Liver (tissue), 9 donors: ENCODE measurements around the gene ETNPPL. TPM values are rescaled to one million over a fixed set of nuclear protein-coding genes. Genes with fewer than 3 reads are reported as not detected.

Source experiments
- DNase-seq: peaks from one replicate; pipeline ENCODE4 v3.0.0-alpha.2; 2017; ENCODE audit warnings: low spot score
- H3K27ac ChIP-seq, 2 donors: one replicate each; pipeline ENCODE4 v1.7.0; 2013; ENCODE audit warnings: inconsistent platforms in 2 of 2, low read length in 2 of 2, control low read depth in 1 of 2, low read depth in 1 of 2, mild to moderate bottlenecking in 1 of 2
- H3K27me3 ChIP-seq, 4 donors: one replicate each; pipeline versions ENCODE4 v1.6.1 to v1.7.0; 2013; ENCODE audit warnings: low read length in 3 of 4, inconsistent platforms in 1 of 4, mild to moderate bottlenecking in 1 of 4, moderate library complexity in 1 of 4; ENCODE audit not compliant: control insufficient read depth in 4 of 4, insufficient read depth in 4 of 4
- H3K36me3 ChIP-seq, 4 donors: one replicate each; pipeline versions ENCODE4 v1.6.1 to v1.7.0; 2013; ENCODE audit warnings: low read length in 3 of 4, mild to moderate bottlenecking in 3 of 4, low read depth in 1 of 4, moderate library complexity in 1 of 4; ENCODE audit not compliant: control insufficient read depth in 4 of 4, insufficient read depth in 3 of 4
- H3K4me1 ChIP-seq, 4 donors: one replicate each; pipeline versions ENCODE4 v1.6.1 to v1.7.0; 2013; ENCODE audit warnings: low read length in 3 of 4, mild to moderate bottlenecking in 3 of 4, moderate library complexity in 1 of 4; ENCODE audit not compliant: control insufficient read depth in 4 of 4, insufficient read depth in 4 of 4
- H3K4me3 ChIP-seq, 3 donors: one replicate each; pipeline versions ENCODE4 v1.6.1 to v1.7.0; 2013; ENCODE audit warnings: low read length in 3 of 3, control low read depth in 1 of 3, low read depth in 1 of 3, mild to moderate bottlenecking in 1 of 3
- H3K9ac ChIP-seq, 2 donors: one replicate each; pipeline ENCODE4 v1.7.0; 2013; ENCODE audit warnings: low read length in 2 of 2, mild to moderate bottlenecking in 2 of 2, moderate library complexity in 2 of 2, control low read depth in 1 of 2, low read depth in 1 of 2
- H3K9me3 ChIP-seq, 4 donors: one replicate each; pipeline versions ENCODE4 v1.6.1 to v1.7.0; 2013; ENCODE audit warnings: low read length in 3 of 4; ENCODE audit not compliant: control insufficient read depth in 4 of 4
- CTCF ChIP-seq: fragments of 150-350 bp; IDR thresholded peaks from 2 replicates; pipeline ENCODE4 v1.5.1; 2017; ENCODE audit warnings: improper control_type of control experiment, low read depth, low read length; ENCODE audit not compliant: missing input control
- EGR1 ChIP-seq, 2 donors: IDR thresholded peaks; 2 replicates each; pipeline ENCODE4 v1.6.1; 2016 to 2018; ENCODE audit warnings: antibody characterized with exemption in 2 of 2, low read depth in 2 of 2
- FOXA1 ChIP-seq: IDR thresholded peaks from 2 replicates; pipeline ENCODE4 v1.6.1; 2016; ENCODE audit warnings: antibody characterized with exemption
- FOXA2 ChIP-seq: IDR thresholded peaks from 2 replicates; pipeline ENCODE4 v1.6.1; 2016; ENCODE audit warnings: antibody characterized with exemption
- GABPA ChIP-seq, 2 donors: IDR thresholded peaks in 1 of 2; conservative IDR thresholded peaks in 1 of 2; 2 replicates each; pipeline ENCODE4 v1.6.1; 2016; ENCODE audit warnings: antibody characterized with exemption in 2 of 2, mild to moderate bottlenecking in 1 of 2, moderate library complexity in 1 of 2
- HNF4A ChIP-seq, 2 donors: conservative IDR thresholded peaks; 2 replicates each; pipeline ENCODE4 v1.6.1; 2016; ENCODE audit warnings: antibody characterized with exemption in 2 of 2, mild to moderate bottlenecking in 2 of 2
- HNF4G ChIP-seq: IDR thresholded peaks from 2 replicates; pipeline ENCODE4 v1.6.1; 2016; ENCODE audit warnings: antibody characterized with exemption
- JUND ChIP-seq, 2 donors: IDR thresholded peaks; 2 replicates each; pipeline ENCODE4 v1.6.1; 2016; ENCODE audit warnings: antibody characterized with exemption in 2 of 2
- MAX ChIP-seq: IDR thresholded peaks from 2 replicates; pipeline ENCODE4 v1.6.1; 2016; ENCODE audit warnings: antibody characterized with exemption
- NR2F2 ChIP-seq: IDR thresholded peaks from 2 replicates; pipeline ENCODE4 v1.6.1; 2016; ENCODE audit warnings: antibody characterized with exemption
- RAD21 ChIP-seq, 2 donors: IDR thresholded peaks; 2 replicates each; pipeline ENCODE4 v1.6.1; 2016; ENCODE audit warnings: antibody characterized with exemption in 2 of 2, mild to moderate bottlenecking in 2 of 2
- RXRA ChIP-seq, 2 donors: IDR thresholded peaks; 2 replicates each; pipeline ENCODE4 v1.6.1; 2017 to 2018; ENCODE audit warnings: antibody characterized with exemption in 2 of 2, mild to moderate bottlenecking in 1 of 2
- SP1 ChIP-seq: IDR thresholded peaks from 2 replicates; pipeline ENCODE4 v1.6.1; 2018; ENCODE audit warnings: antibody characterized with exemption, mild to moderate bottlenecking
- TAF1 ChIP-seq: conservative IDR thresholded peaks from 2 replicates; pipeline ENCODE4 v1.6.1; 2016; ENCODE audit warnings: antibody characterized with exemption, mild to moderate bottlenecking
- ZBTB33 ChIP-seq: IDR thresholded peaks from 2 replicates; pipeline ENCODE4 v1.6.1; 2016; ENCODE audit warnings: antibody characterized with exemption
- WGBS: extraction: QIAGEN DNeasy Blood & Tissue Kit; methylation state at CpG from one replicate; pipeline ENCODE4 v1.1.7; 2013; 5-methylcytosine and 5-hydroxymethylcytosine counted together
- polyA plus RNA-seq, 2 donors: library from polyadenylated mRNA; stranded (reverse) in 1 of 2; unstranded in 1 of 2; fragments of 200-250 nt in 1 of 2; fragments of >200 nt in 1 of 2; fragmentation: Nextera tagmentation in 1 of 2; extraction: Ambion mirVana in 1 of 2; gene quantifications; one replicate each; pipeline versions ENCODE4 v1.2.1 to v1.2.3, GENCODE V29; 2013 to 2015
- total RNA-seq, 2 donors: library from RNA; depleted of rRNA; stranded (reverse); fragments of >200 nt; gene quantifications; one replicate each; pipeline ENCODE4 v1.2.3, GENCODE V29; 2014
- TF ChIP-seq, protein P1 (sequence below): IDR thresholded peaks from 2 replicates; pipeline ENCODE4 v1.6.1; 2016; ENCODE audit warnings: antibody characterized with exemption
- TF ChIP-seq, protein P2 (sequence below): IDR thresholded peaks from 2 replicates; pipeline ENCODE4 v1.6.1; 2016; ENCODE audit warnings: antibody characterized with exemption, mild to moderate bottlenecking
- donor health status: healthy.
- donor health status: healthy.
- donor health status: healthy.
- donor health status: healthy.
- donor health status: healthy.

ETNPPL gene
- total and polyA plus RNA-seq, 4 donors, result 2.5 to 43.3 (median 25.3) TPM

DNA sequence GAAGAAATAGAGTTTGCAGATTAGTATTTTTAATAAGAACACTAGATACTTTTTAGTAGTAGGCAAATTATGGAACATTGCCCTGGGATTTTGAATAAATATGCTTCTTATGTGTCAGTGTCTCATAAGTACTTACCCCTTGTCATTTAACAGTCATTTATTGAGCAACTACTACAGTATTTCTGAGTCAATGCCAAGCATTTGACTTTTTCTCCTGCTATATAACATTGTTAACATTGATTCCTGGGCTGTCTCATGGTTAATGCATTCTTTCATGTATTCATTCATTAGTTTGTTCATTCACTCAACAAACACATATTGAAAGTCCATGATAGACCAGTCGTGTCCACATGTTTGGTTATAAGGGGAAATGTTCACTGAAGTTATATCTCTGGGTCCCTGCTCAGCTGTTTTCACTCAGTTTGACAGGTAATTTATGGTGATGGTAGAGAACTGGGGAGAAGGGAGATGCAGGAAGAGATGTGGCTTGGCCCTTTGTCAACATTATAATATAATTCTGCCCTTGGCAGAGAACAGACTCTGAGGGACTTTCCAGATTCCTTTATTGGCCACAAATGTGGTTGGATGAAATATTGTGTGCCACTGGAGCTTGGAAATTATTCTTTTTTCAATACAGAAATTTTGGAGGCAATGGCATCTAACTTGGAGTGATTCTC lies 62.6 kb downstream of the ETNPPL start:
- Histone ChIP-seq H3K9ac (no peak overlapping the region), H3K27me3 (no peaks in the 10 kb centered on the region), H3K36me3 (no peaks in the 10 kb centered on the region), H3K9me3 (no peaks in the 10 kb centered on the region), H3K4me1 (peaks cover 0 to 22% (median 6%) of the 10 kb centered on the region in 4 donors), H3K27ac (no peak overlapping the region), H3K4me3 (no peak overlapping the region)
- 74% methylated on average over 1 of the region's 1 CpG for whole genome bisulfite sequencing
- no peak for TF ChIP-seq FOXA2
- no peak for TF ChIP-seq MAX
- TF ChIP-seq, protein P1, sequence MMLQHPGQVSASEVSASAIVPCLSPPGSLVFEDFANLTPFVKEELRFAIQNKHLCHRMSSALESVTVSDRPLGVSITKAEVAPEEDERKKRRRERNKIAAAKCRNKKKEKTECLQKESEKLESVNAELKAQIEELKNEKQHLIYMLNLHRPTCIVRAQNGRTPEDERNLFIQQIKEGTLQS, result no peak
- TF ChIP-seq, protein P2, sequence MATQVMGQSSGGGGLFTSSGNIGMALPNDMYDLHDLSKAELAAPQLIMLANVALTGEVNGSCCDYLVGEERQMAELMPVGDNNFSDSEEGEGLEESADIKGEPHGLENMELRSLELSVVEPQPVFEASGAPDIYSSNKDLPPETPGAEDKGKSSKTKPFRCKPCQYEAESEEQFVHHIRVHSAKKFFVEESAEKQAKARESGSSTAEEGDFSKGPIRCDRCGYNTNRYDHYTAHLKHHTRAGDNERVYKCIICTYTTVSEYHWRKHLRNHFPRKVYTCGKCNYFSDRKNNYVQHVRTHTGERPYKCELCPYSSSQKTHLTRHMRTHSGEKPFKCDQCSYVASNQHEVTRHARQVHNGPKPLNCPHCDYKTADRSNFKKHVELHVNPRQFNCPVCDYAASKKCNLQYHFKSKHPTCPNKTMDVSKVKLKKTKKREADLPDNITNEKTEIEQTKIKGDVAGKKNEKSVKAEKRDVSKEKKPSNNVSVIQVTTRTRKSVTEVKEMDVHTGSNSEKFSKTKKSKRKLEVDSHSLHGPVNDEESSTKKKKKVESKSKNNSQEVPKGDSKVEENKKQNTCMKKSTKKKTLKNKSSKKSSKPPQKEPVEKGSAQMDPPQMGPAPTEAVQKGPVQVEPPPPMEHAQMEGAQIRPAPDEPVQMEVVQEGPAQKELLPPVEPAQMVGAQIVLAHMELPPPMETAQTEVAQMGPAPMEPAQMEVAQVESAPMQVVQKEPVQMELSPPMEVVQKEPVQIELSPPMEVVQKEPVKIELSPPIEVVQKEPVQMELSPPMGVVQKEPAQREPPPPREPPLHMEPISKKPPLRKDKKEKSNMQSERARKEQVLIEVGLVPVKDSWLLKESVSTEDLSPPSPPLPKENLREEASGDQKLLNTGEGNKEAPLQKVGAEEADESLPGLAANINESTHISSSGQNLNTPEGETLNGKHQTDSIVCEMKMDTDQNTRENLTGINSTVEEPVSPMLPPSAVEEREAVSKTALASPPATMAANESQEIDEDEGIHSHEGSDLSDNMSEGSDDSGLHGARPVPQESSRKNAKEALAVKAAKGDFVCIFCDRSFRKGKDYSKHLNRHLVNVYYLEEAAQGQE, result no peak
- TF ChIP-seq ZBTB33, result no peak
- no peak for TF ChIP-seq EGR1 (IDR thresholded peaks at IDR 0.05; ENCODE audit: low read depth in 2 of 2)
- TF ChIP-seq HNF4A (conservative IDR thresholded peaks at IDR 0.05), result no peak
- no peak for TF ChIP-seq GABPA (IDR thresholded peaks at IDR 0.05 in 1 of 2, conservative IDR thresholded peaks at IDR 0.05 in 1 of 2)
- TF ChIP-seq JUND (IDR thresholded peaks at IDR 0.05), result no peak
- no peak for TF ChIP-seq FOXA1
- TF ChIP-seq SP1, result no peak
- TF ChIP-seq RXRA (IDR thresholded peaks at IDR 0.05), result no peak
- no peak for TF ChIP-seq CTCF
- TF ChIP-seq RAD21 (IDR thresholded peaks at IDR 0.05), result no peak
- DNase-seq, result no peak

DNA sequence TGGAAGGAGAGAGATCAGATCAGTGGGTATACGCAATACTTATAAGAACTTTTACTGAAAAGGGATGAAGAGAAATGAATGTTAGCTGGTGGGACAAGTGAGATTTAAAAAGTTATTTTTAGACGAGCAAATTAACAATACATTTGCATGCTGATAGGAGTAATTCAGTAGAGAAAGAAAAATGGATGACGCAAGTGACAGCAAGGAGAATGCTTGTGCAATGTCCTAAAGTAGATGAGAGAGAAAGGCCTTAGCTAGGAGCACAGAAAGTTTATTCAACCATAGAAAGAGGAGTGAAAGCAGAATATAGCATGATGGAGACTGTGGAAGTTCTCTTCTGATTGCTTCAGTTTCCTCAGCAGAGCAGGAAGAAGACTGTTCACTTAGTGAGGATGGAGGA lies 66.7 kb downstream of the ETNPPL start:
- 93% methylated on average over 3 of the region's 3 CpGs for WGBS
- no peak overlapping the region for H3K27ac ChIP-seq
- TF ChIP-seq EGR1 (IDR thresholded peaks at IDR 0.05; ENCODE audit: low read depth in 2 of 2) (no peak), JUND (IDR thresholded peaks at IDR 0.05) (no peak), HNF4G (no peak), TAF1 (no peak), RXRA (IDR thresholded peaks at IDR 0.05) (no peak), ZBTB33 (no peak), NR2F2 (no peak), FOXA2 (no peak), HNF4A (conservative IDR thresholded peaks at IDR 0.05) (no peak), FOXA1 (no peak), CTCF (no peak), MAX (no peak)
- TF ChIP-seq, protein P1, result no peak
- H3K36me3 ChIP-seq, result no peaks in the 10 kb centered on the region
- H3K9me3 ChIP-seq, result no peaks in the 10 kb centered on the region
- H3K4me1 ChIP-seq, result peaks cover 0 to 40% (median 20%) of the 10 kb centered on the region in 4 donors
- no peak for DNase-seq
- H3K4me3 ChIP-seq, result no peak overlapping the region
- H3K27me3 ChIP-seq, result no peaks in the 10 kb centered on the region
- no peak overlapping the region for H3K9ac ChIP-seq
